Globus pallidus (tissue), 1 donor: ENCODE results near the gene GPC3.

Source experiments
- DNase-seq: peaks from one replicate; pipeline ENCODE4 v3.0.0-alpha.2; 2015; ENCODE audit warnings: low spot score

GPC3 gene

GRCh38 chrX:133840415-133840814 lies 145.0 kb downstream of the GPC3 start:
- DNase-seq = no peak

- DNase-seq = peak; percentile 24
Observed at GRCh38 chrX:133838761-133839676, 146.4 kb downstream of the GPC3 start.

- no peak for DNase-seq
Observed at GRCh38 chrX:133837091-133837490, 148.3 kb downstream of the GPC3 start.

GRCh38 chrX:133836561-133836960 lies 148.8 kb downstream of the GPC3 start:
- no peak for DNase-seq

- DNase-seq = no peak
Observed at GRCh38 chrX:133834771-133835170, 150.6 kb downstream of the GPC3 start.

GRCh38 chrX:133819546-133819945 lies 165.8 kb downstream of the GPC3 start:
- no peak for DNase-seq

- no peak for DNase-seq
Observed at GRCh38 chrX:133818019-133818418, 167.4 kb downstream of the GPC3 start.

GRCh38 chrX:133815496-133815895 lies 169.9 kb downstream of the GPC3 start:
- no peak for DNase-seq

GRCh38 chrX:133813971-133814370 lies 171.4 kb downstream of the GPC3 start:
- DNase-seq = no peak

GRCh38 chrX:133812402-133812801 lies 173.0 kb downstream of the GPC3 start:
- DNase-seq = no peak

- DNase-seq = no peak
Observed at GRCh38 chrX:133810925-133811324, 174.5 kb downstream of the GPC3 start.

GRCh38 chrX:133804072-133804471 lies 181.3 kb downstream of the GPC3 start:
- DNase-seq = no peak

GRCh38 chrX:133796282-133796681 lies 189.1 kb downstream of the GPC3 start:
- no peak for DNase-seq

- DNase-seq = no peak
Observed at GRCh38 chrX:133794126-133794525, 191.3 kb downstream of the GPC3 start.

- DNase-seq = no peak
Observed at GRCh38 chrX:133793626-133794025, 191.8 kb downstream of the GPC3 start.

- peak; percentile 80 for DNase-seq
Observed at GRCh38 chrX:133792198-133792953, 193.0 kb downstream of the GPC3 start.

GRCh38 chrX:133789829-133790228 lies 195.6 kb downstream of the GPC3 start:
- DNase-seq = no peak

GRCh38 chrX:133786382-133786781 lies 199.0 kb downstream of the GPC3 start:
- no peak for DNase-seq

- DNase-seq = no peak
Observed at GRCh38 chrX:133783274-133783673, 202.1 kb downstream of the GPC3 start.

- no peak for DNase-seq
Observed at GRCh38 chrX:133781174-133781573, 204.2 kb downstream of the GPC3 start.

GRCh38 chrX:133776072-133776471 lies 209.3 kb downstream of the GPC3 start:
- peak; percentile 14 for DNase-seq

- DNase-seq = no peak
Observed at GRCh38 chrX:133774807-133775206, 210.6 kb downstream of the GPC3 start.

- no peak for DNase-seq
Observed at GRCh38 chrX:133771086-133771646, 214.2 kb downstream of the GPC3 start.
